K562 (cell line): ENCODE measurements around the gene PRR7. TPM values are rescaled to one million over a fixed set of nuclear protein-coding genes. Genes with fewer than 3 reads are reported as not detected.

ENCODE experiments used
- ATAC-seq: fragments of 200-7000 bp; cut with Tn5 transposase; 3 replicates; pipeline ENCODE4 v1.9.1; 2020; ENCODE audit warnings: moderate library complexity
- BruUV-seq: library from RNA; stranded (reverse); fragments of 400-500 nt; replicated peaks from 2 replicates; lab custom pipeline; 2021; lab: Mats Ljungman, UMichigan
- CTCF ChIA-PET: fragments of 300-600 bp; formaldehyde crosslinking; extraction: SDS; loops from one replicate; lab custom pipeline; 2021; ENCODE audit warnings: low intra/inter-chr PET ratio; lab: Yijun Ruan, JAX
- POLR2A ChIA-PET: fragments of 300-600, 350-650 bp; sonication (Branson Sonifier 250); formaldehyde crosslinking; extraction: SDS; loops from one replicate; lab custom pipeline; 2021; ENCODE audit warnings: antibody characterized with exemption, inconsistent platforms; lab: Yijun Ruan, JAX
- DNase-seq, 4 experiments: peaks; one replicate each; pipeline versions ENCODE4 v3.0.0 to v3.0.0-alpha.2; 2011 to 2018; ENCODE audit warnings: low spot score in 3 of 4, mixed read lengths in 3 of 4; ENCODE audit errors: extremely low read depth in 1 of 4
- FAIRE-seq: peaks from 2 replicates; lab custom pipeline; 2011; peaks lifted over from hg19 to GRCh38; lab: Jason Lieb, UNC
- H2AFZ ChIP-seq: 2 replicates; pipeline ENCODE4 v1.6.0; 2011; ENCODE audit warnings: low read depth, low read length, control low read depth, inconsistent platforms
- H3K27ac ChIP-seq: fragments of 200-600 bp; 3 replicates; pipeline ENCODE4 v1.8.0; 2011; ENCODE audit warnings: low read depth, mild to moderate bottlenecking, control low read depth, inconsistent platforms, low read length, moderate library complexity, mixed read lengths; ENCODE audit errors: extremely low read depth
- H3K27me3 ChIP-seq, 2 experiments: fragments of 300-600 bp in 1 of 2; 2 replicates in 1 of 2; 3 replicates in 1 of 2; pipeline versions ENCODE4 v1.6.0 to v1.8.0; 2011; ENCODE audit warnings: inconsistent platforms in 2 of 2, low read length in 2 of 2, mild to moderate bottlenecking in 1 of 2, mixed read lengths in 1 of 2, moderate library complexity in 1 of 2; ENCODE audit not compliant: control insufficient read depth in 2 of 2, insufficient read depth in 2 of 2
- H3K36me3 ChIP-seq: fragments of 300-600 bp; 3 replicates; pipeline ENCODE4 v1.8.0; 2011; ENCODE audit warnings: mild to moderate bottlenecking, low read length, inconsistent platforms; ENCODE audit not compliant: control insufficient read depth, insufficient read depth
- H3K4me1 ChIP-seq, 2 experiments: fragments of 200-600 bp in 1 of 2; replicated peaks in 1 of 2; 2 replicates in 1 of 2; 3 replicates in 1 of 2; pipeline versions ENCODE4 v1.5.1 to v1.8.0; 2011; ENCODE audit warnings: inconsistent platforms in 2 of 2, low read length in 2 of 2, mild to moderate bottlenecking in 1 of 2, mixed read lengths in 1 of 2, moderate library complexity in 1 of 2; ENCODE audit not compliant: control insufficient read depth in 2 of 2, insufficient read depth in 2 of 2
- H3K4me2 ChIP-seq: 2 replicates; pipeline ENCODE4 v1.6.1; 2011; ENCODE audit warnings: low read length, control low read depth, inconsistent platforms, mixed read lengths; ENCODE audit not compliant: insufficient read depth
- H3K4me3 ChIP-seq: fragments of 200-600 bp; sonication (generic), shearing (Covaris generic); 2 replicates; pipeline ENCODE4 v1.5.1; 2016; ENCODE audit warnings: control low read depth, inconsistent platforms
- H3K79me2 ChIP-seq: fragments of 200-600 bp; 3 replicates; pipeline ENCODE4 v1.8.0; 2011; ENCODE audit warnings: low read length, inconsistent platforms; ENCODE audit not compliant: control insufficient read depth, insufficient read depth
- H3K9ac ChIP-seq, 2 experiments: 2 replicates each; pipeline versions ENCODE4 v1.6.0 to v1.6.1; 2011; ENCODE audit warnings: low read depth in 2 of 2, low read length in 2 of 2, control low read depth in 1 of 2, inconsistent platforms in 1 of 2, mild to moderate bottlenecking in 1 of 2, mixed read lengths in 1 of 2; ENCODE audit not compliant: insufficient read depth in 1 of 2
- H3K9me1 ChIP-seq: one replicate; pipeline ENCODE4 v1.6.0; 2011; ENCODE audit warnings: inconsistent platforms, mild to moderate bottlenecking, low read length, moderate library complexity; ENCODE audit not compliant: control insufficient read depth, insufficient read depth
- H3K9me3 ChIP-seq: replicated peaks from 2 replicates; pipeline ENCODE4 v1.5.1; 2011; ENCODE audit warnings: low read depth, low read length, inconsistent platforms; ENCODE audit not compliant: control insufficient read depth, insufficient read depth
- H4K20me1 ChIP-seq: replicated peaks from 2 replicates; pipeline ENCODE4 v1.6.1; 2011; ENCODE audit warnings: low read length, inconsistent platforms, mixed read lengths; ENCODE audit not compliant: control insufficient read depth, insufficient read depth
- E4F1 ChIP-seq: fragments of 250-450 bp; sonication (Bioruptor Pico); IDR thresholded peaks from 2 replicates; pipeline ENCODE4 v1.5.0; 2021; ENCODE audit warnings: mild to moderate bottlenecking, borderline replicate concordance
- GTF2A2 ChIP-seq: IDR thresholded peaks from 2 replicates; pipeline ENCODE4 v1.6.1; 2016; ENCODE audit warnings: mild to moderate bottlenecking, missing genetic modification characterization, missing compliant biosample characterization
- HIVEP1 ChIP-seq: fragments of 250-450 bp; sonication (Bioruptor Pico); IDR thresholded peaks from 2 replicates; pipeline ENCODE4 v1.4.0; 2020; ENCODE audit warnings: mild to moderate bottlenecking
- NCOR1 ChIP-seq: fragments of 450-650 bp; IDR thresholded peaks from 2 replicates; pipeline ENCODE4 v1.6.1; 2016; ENCODE audit warnings: mild to moderate bottlenecking, moderate library complexity
- SMARCA5 ChIP-seq: fragments of 450-650 bp; IDR thresholded peaks from 2 replicates; pipeline ENCODE4 v1.6.1; 2016
- TCF15 ChIP-seq: fragments of 250-450 bp; sonication (Bioruptor Pico); IDR thresholded peaks from 2 replicates; pipeline ENCODE4 v1.8.0; 2022; ENCODE audit warnings: moderate library complexity, mild to moderate bottlenecking, inconsistent platforms
- TCFL5 ChIP-seq: fragments of 250-450 bp; sonication (Bioruptor Pico); conservative IDR thresholded peaks from 2 replicates; pipeline ENCODE4 v1.6.1; 2021; ENCODE audit warnings: mild to moderate bottlenecking, moderate library complexity, matching md5 sums
- ZNF121 ChIP-seq: sonication (generic); formaldehyde crosslinking; conservative IDR thresholded peaks from 2 replicates; pipeline ENCODE4 v1.8.0; 2022; ENCODE audit warnings: missing genetic modification reagents
- ZNF212 ChIP-seq: fragments of 450-650 bp; formaldehyde crosslinking; IDR thresholded peaks from 2 replicates; pipeline ENCODE4 v1.4.0; 2020; ENCODE audit warnings: mild to moderate bottlenecking
- WGBS: fragments of 100-300 bp; shearing (Covaris generic); methylation state at CpG from one replicate; pipeline ENCODE4 v1.1.6; 2016; ENCODE audit warnings: low coverage, mixed read lengths; ENCODE audit not compliant: insufficient coverage; ENCODE audit errors: missing lambda C conversion rate; 5-methylcytosine and 5-hydroxymethylcytosine counted together
- in situ Hi-C: fragments of 300-500 bp; cut with MboI; formaldehyde crosslinking; loops from 4 replicates; pipeline ENCODE4 v1.15.0; 2018; ENCODE audit warnings: inconsistent platforms, mixed read lengths
- intact Hi-C: fragments of 100-400 bp; cut with micrococcal nuclease; formaldehyde crosslinking; loops from 2 replicates; pipeline ENCODE4 v1.14.2; 2022
- polyA plus RNA-seq, 8 experiments: library from polyadenylated mRNA; depleted of rRNA in 4 of 8; stranded (reverse) in 5 of 8; unstranded in 3 of 8; fragments of >200 nt; fragmentation: Nextera tagmentation in 2 of 8; fragmentation: Illumina TruSeq in 1 of 8; extraction: Ambion mirVana in 2 of 8; extraction: Trizol in 1 of 8; gene quantifications; 2 replicates each; pipeline versions ENCODE4 v1.2.1 to v1.2.3, GENCODE V29; 2011 to 2014; ENCODE audit warnings: inconsistent platforms in 1 of 8, missing spikeins in 1 of 8
- total RNA-seq, 7 experiments: library from RNA; depleted of rRNA in 6 of 7; stranded (reverse); fragments of >200 nt in 6 of 7; fragmentation: Illumina TruSeq in 2 of 7; extraction: Trizol in 2 of 7; gene quantifications; 2 replicates each; pipeline versions ENCODE4 v1.2.1 to v1.2.3, GENCODE V29; 2011 to 2021; ENCODE audit warnings: low replicate concordance in 1 of 7
- TF ChIP-seq, protein P1 (sequence below): fragments of 450-650 bp; formaldehyde crosslinking; IDR thresholded peaks from 2 replicates; pipeline ENCODE4 v1.4.0; 2020; ENCODE audit warnings: mild to moderate bottlenecking, mixed read lengths
- TF ChIP-seq, protein P2 (sequence below): IDR thresholded peaks from 2 replicates; pipeline ENCODE4 v1.6.1; 2012; ENCODE audit warnings: low read depth, low read length, improper control_type of control experiment, borderline replicate concordance
- TF ChIP-seq, protein P3 (sequence below): fragments of 250-450 bp; sonication (Bioruptor Pico); IDR thresholded peaks from 2 replicates; pipeline ENCODE4 v1.5.0; 2020; ENCODE audit warnings: mild to moderate bottlenecking, borderline replicate concordance

The PRR7 gene
- total and polyA plus RNA-seq, 9 of the 15 experiments (the other 6 are each of a cell fraction or from before 2014, with no cell fraction given), result 0.80 to 11.3 (median 10.4) TPM; not detected in 4

DNA sequence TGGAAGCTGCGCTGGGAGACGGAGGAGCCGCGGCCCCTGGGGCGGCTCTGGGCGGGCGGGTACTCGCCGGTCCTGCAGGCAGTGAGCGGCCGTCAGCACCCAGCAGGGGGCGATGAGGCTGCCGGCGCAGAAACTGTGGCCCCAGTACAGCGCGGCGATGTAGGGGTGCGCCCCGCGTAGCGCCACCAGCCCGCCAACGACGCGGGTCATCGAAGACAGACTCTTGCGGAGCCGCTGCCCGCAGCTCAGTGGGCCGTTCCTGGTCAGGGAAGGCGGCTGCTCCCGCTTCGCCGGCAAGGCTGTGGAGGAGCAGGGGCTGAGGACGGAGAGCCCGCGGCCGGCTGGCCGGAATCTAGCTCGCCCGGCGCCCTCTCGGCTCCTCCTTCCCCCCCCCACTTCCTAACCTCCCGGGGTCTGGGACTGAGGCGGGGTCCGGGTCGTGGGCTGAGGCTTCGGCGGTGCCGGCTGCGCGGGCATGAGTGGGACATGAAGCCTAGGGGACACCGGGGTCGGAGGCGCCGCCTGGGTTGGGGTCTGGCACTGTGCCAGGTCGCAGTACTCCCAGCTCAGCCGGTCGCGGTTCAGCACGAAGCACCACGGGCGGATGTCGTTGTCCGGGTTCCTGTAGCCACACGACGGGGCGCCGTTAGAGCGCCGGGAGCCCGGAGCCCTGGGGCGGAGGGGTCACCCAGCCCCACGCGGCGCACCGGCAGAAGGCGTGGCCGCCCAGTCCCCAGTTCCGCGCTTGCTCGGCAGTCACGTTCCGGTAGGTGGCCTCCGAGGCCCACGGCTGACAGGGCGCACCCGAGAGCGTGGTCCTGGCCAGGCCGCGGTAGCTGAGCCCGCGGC is 42.6 kb upstream of the PRR7 start:
- H2AFZ ChIP-seq, result peak overlapping the region; percentile 98
- in situ Hi-C loops, result no loop called here
- no peaks in the 10 kb centered on the region for H3K27me3 ChIP-seq
- H3K9me3 ChIP-seq, result no peaks in the 10 kb centered on the region
- H3K9ac ChIP-seq, result peak overlapping the region; percentile 83 to 92
- peaks cover 10 to 48% of the 10 kb centered on the region in 2 experiments for H3K4me1 ChIP-seq
- FAIRE-seq (peak; percentile 86), ATAC-seq (peak; percentile 96), DNase-seq (peak; percentile 94 to 95 (median 94))
- no peaks in the 10 kb centered on the region for H3K36me3 ChIP-seq
- peak overlapping the region; percentile 62 for H3K4me3 ChIP-seq
- H3K79me2 ChIP-seq, result peaks cover 4% of the 10 kb centered on the region; the same call in 1 of the 3 replicates
- POLR2A ChIA-PET, result interaction anchor here (0.6 to 2.5 kb wide), 32 partner anchors 8 to 346 kb away, joined by 3 to 19 read pairs (median 5); partner anchors contain the start of genes LMAN2 and PDLIM7
- H3K9me1 ChIP-seq, result no peaks in the 10 kb centered on the region
- no peaks in the 10 kb centered on the region for H4K20me1 ChIP-seq
- CTCF ChIA-PET, result interaction anchor here (0.8 to 4.0 kb wide), 5 partner anchors 43 to 98 kb away, joined by 3 to 107 read pairs (median 7); partner anchors contain the start of gene PRR7
- BruUV-seq, result no TSS peak
- under 1% methylated on average over 75 of the region's 93 CpGs for WGBS
- intact Hi-C loops, result loop anchor here (1.0 to 2.0 kb wide), 2 partner anchors 50 to 97 kb away; no protein-coding TSS in a partner anchor
- H3K4me2 ChIP-seq, result peak overlapping the region; percentile 80
- peak overlapping the region; percentile 86 for H3K27ac ChIP-seq
- TF ChIP-seq E4F1 (CRISPR knock-in tag), result no peak
- TF ChIP-seq GTF2A2 (tag), result no peak
- no peak for TF ChIP-seq SMARCA5
- TF ChIP-seq, protein P1, sequence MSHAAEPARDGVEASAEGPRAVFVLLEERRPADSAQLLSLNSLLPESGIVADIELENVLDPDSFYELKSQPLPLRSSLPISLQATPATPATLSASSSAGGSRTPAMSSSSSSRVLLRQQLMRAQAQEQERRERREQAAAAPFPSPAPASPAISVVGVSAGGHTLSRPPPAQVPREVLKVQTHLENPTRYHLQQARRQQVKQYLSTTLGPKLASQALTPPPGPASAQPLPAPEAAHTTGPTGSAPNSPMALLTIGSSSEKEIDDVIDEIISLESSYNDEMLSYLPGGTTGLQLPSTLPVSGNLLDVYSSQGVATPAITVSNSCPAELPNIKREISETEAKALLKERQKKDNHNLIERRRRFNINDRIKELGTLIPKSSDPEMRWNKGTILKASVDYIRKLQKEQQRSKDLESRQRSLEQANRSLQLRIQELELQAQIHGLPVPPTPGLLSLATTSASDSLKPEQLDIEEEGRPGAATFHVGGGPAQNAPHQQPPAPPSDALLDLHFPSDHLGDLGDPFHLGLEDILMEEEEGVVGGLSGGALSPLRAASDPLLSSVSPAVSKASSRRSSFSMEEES (CRISPR knock-in tag), result no peak
- TF ChIP-seq, protein P2, sequence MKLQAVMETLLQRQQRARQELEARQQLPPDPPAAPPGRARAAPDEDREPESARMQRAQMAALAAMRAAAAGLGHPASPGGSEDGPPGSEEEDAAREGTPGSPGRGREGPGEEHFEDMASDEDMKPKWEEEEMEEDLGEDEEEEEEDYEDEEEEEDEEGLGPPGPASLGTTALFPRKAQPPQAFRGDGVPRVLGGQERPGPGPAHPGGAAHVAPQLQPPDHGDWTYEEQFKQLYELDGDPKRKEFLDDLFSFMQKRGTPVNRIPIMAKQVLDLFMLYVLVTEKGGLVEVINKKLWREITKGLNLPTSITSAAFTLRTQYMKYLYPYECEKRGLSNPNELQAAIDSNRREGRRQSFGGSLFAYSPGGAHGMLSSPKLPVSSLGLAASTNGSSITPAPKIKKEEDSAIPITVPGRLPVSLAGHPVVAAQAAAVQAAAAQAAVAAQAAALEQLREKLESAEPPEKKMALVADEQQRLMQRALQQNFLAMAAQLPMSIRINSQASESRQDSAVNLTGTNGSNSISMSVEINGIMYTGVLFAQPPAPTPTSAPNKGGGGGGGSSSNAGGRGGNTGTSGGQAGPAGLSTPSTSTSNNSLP, result no peak
- TF ChIP-seq ZNF212 (CRISPR knock-in tag), result no peak
- TF ChIP-seq ZNF121 (CRISPR knock-in tag), result peak; percentile 64; the same call in 1 of the 2 replicates
- no peak for TF ChIP-seq NCOR1
- TF ChIP-seq TCFL5 (CRISPR knock-in tag), result no peak
- peak; percentile 86 for TF ChIP-seq HIVEP1 (CRISPR knock-in tag)
- TF ChIP-seq, protein P3, sequence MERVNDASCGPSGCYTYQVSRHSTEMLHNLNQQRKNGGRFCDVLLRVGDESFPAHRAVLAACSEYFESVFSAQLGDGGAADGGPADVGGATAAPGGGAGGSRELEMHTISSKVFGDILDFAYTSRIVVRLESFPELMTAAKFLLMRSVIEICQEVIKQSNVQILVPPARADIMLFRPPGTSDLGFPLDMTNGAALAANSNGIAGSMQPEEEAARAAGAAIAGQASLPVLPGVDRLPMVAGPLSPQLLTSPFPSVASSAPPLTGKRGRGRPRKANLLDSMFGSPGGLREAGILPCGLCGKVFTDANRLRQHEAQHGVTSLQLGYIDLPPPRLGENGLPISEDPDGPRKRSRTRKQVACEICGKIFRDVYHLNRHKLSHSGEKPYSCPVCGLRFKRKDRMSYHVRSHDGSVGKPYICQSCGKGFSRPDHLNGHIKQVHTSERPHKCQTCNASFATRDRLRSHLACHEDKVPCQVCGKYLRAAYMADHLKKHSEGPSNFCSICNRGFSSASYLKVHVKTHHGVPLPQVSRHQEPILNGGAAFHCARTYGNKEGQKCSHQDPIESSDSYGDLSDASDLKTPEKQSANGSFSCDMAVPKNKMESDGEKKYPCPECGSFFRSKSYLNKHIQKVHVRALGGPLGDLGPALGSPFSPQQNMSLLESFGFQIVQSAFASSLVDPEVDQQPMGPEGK (CRISPR knock-in tag), result no peak
- TF ChIP-seq TCF15, result no peak
